Endothelial cell (in vitro differentiated cells): Measurements from ENCODE around the gene MYRF. TPM values are rescaled to one million over a fixed set of nuclear protein-coding genes. Genes with fewer than 3 reads are reported as not detected.

Source experiments
- DNase-seq: peaks from one replicate; pipeline ENCODE4 v3.0.0; 2021; ENCODE audit warnings: low spot score
- H3K27ac Mint-ChIP-seq: one replicate; pipeline ENCODE4 v1.8.0; 2021; ENCODE audit warnings: mixed read lengths, inconsistent platforms; ENCODE audit not compliant: unreplicated experiment
- H3K27me3 Mint-ChIP-seq: one replicate; pipeline ENCODE4 v1.8.0; 2021; ENCODE audit warnings: mild to moderate bottlenecking, moderate library complexity, mixed read lengths, inconsistent platforms; ENCODE audit not compliant: unreplicated experiment
- H3K36me3 Mint-ChIP-seq: one replicate; pipeline ENCODE4 v1.8.0; 2021; ENCODE audit warnings: mild to moderate bottlenecking, low read depth, mixed read lengths, inconsistent platforms; ENCODE audit not compliant: unreplicated experiment
- H3K4me1 Mint-ChIP-seq: one replicate; pipeline ENCODE4 v1.8.0; 2021; ENCODE audit warnings: mild to moderate bottlenecking, mixed read lengths, inconsistent platforms; ENCODE audit not compliant: unreplicated experiment
- H3K4me3 Mint-ChIP-seq: one replicate; pipeline ENCODE4 v1.8.0; 2021; ENCODE audit warnings: mild to moderate bottlenecking, mixed read lengths, inconsistent platforms; ENCODE audit not compliant: unreplicated experiment
- H3K9me3 Mint-ChIP-seq: one replicate; pipeline ENCODE4 v1.8.0; 2021; ENCODE audit warnings: mixed read lengths, inconsistent platforms; ENCODE audit not compliant: unreplicated experiment
- total RNA-seq: library from RNA; stranded (reverse); fragmentation: NEBNext Ultra II Directional; extraction: Animal tissue kit (Norgen Biotek cat#: 25700); gene quantifications from one replicate; pipeline ENCODE4 v1.2.1, GENCODE V29; 2021; ENCODE audit not compliant: unreplicated experiment
- TF ChIP-seq, protein P1 (sequence below): fragments of 200-600 bp; sonication (generic); IDR thresholded peaks from one replicate; pipeline ENCODE4 v1.5.0; 2021; ENCODE audit warnings: antibody characterized with exemption; ENCODE audit not compliant: unreplicated experiment

Gene MYRF
- total RNA-seq, 1 donor from 2014 or later = 1.5 TPM

DNA sequence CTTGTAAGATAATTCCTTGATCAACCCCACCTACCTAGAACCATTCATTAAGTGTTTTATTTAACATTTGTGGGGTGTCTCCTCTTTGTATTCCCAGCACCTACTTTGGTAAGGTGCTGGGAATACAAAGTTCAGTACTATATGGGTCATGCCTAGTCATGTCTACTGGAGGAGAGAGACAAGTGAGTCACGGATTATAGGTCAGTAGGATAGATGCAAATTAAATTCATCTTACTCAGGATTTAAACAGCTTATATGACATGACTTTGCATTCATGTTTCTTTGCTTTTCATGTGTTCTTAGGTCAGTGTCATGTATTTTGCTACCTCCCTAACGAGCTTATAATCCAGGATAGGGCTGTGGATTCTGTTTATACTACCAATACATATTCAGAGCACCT is 67.7 kb downstream of the MYRF start:
- Mint-ChIP-seq H3K27ac (no peak overlapping the region), H3K36me3 (no peaks in the 10 kb centered on the region), H3K9me3 (no peaks in the 10 kb centered on the region), H3K4me1 (peaks cover 13% of the 10 kb centered on the region), H3K4me3 (no peak overlapping the region), H3K27me3 (peaks cover 13% of the 10 kb centered on the region)
- TF ChIP-seq, protein P1, sequence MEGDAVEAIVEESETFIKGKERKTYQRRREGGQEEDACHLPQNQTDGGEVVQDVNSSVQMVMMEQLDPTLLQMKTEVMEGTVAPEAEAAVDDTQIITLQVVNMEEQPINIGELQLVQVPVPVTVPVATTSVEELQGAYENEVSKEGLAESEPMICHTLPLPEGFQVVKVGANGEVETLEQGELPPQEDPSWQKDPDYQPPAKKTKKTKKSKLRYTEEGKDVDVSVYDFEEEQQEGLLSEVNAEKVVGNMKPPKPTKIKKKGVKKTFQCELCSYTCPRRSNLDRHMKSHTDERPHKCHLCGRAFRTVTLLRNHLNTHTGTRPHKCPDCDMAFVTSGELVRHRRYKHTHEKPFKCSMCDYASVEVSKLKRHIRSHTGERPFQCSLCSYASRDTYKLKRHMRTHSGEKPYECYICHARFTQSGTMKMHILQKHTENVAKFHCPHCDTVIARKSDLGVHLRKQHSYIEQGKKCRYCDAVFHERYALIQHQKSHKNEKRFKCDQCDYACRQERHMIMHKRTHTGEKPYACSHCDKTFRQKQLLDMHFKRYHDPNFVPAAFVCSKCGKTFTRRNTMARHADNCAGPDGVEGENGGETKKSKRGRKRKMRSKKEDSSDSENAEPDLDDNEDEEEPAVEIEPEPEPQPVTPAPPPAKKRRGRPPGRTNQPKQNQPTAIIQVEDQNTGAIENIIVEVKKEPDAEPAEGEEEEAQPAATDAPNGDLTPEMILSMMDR = no peak
- DNase-seq = no peak

DNA sequence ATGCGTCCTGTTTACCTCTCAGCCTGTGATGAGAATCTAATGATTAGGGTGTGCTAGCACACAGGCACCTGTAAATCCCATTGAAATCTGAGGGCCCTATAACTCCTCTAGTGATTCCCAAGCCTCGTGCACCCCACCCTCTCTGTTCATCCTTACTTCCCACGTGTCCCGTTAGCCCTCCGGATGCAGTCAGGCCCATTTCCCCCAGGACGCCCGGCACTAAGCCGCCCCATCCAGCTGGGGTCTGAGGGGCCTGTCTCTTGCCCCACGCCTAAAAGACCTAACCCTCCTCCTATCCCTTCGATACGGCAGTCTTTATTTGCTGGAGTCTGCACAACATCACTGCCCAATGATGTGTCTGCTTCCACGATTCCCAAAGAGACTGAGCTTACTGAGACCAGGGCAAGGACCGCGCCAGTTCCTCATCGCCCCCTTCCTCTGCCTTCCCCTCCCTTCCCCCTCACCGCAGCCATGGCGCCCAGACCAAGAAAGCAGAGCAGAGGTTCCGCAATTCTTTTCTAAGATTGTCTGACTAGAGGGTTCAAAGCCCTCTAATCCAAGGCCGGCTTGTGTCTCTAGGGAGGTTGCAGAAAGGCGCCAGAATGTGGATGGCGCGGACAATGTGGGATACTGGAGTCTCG is 74.6 kb downstream of the MYRF start:
- Mint-ChIP-seq H3K9me3 (no peaks in the 10 kb centered on the region), H3K27ac (peak overlapping the region; percentile 89), H3K36me3 (peaks cover 7% of the 10 kb centered on the region), H3K4me1 (peaks cover 39% of the 10 kb centered on the region), H3K4me3 (peak overlapping the region; percentile 86), H3K27me3 (peaks cover 9% of the 10 kb centered on the region)
- DNase-seq = no peak
- TF ChIP-seq, protein P1 = no peak

DNA sequence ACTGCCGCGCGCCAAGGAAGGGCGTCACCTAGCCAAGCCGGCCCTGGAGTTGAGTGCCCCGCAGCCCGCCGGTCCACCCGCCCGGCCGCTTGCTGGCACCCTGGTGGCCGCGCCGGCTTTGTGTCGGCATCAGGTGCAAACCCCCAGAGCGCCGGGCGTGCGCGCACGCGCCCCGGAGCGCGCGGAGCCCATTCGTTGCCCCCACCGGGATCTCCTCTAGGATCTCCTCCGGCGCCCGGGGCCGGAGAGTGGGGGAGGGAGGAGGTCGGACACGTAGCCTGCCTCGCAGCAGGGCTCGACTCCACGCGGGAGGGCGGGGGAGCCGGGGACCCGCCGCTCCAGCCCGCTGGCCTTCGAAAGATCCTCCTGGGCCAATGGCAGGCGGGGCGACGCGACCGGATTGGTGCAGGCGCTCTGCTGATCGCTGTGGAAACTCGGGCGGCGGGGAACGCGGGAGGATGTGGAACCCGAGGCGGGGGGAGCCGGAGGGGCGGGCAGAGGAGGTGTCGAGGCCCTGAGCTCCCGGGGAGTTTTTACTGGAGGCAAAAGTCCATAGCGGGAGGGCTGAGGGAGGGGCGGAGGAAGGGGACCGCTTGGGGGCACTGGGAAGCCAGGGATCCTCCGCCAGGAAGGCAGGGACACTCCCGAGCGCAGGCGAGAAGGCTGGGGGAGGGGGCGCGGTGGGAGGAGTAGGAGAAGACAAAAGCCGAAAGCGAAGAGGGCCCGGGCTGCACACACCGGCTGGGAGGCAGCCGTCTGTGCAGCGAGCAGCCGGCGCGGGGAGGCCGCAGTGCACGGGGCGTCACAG is 75.3 kb downstream of the MYRF start, which contains the start of gene FADS2:
Gene FADS2 (plus strand): TSS at position 730 of the 808 bp plus-strand sequence. CDS start 91 bp downstream, outside the sequence.
- Mint-ChIP-seq H3K4me1 (peaks cover 44% of the 10 kb centered on the region), H3K36me3 (peaks cover 11% of the 10 kb centered on the region)

DNA sequence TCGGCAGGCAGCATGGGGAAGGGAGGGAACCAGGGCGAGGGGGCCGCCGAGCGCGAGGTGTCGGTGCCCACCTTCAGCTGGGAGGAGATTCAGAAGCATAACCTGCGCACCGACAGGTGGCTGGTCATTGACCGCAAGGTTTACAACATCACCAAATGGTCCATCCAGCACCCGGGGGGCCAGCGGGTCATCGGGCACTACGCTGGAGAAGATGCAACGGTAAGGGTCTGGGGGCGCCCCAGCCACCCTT is 75.9 kb downstream of the MYRF start:
- TF ChIP-seq, protein P1 = no peak
- DNase-seq = no peak
- Mint-ChIP-seq H3K27me3 (peaks cover 15% of the 10 kb centered on the region), H3K27ac (peak overlapping the region; percentile 42), H3K36me3 (peaks cover 16% of the 10 kb centered on the region), H3K4me3 (peak overlapping the region; percentile 98), H3K4me1 (peaks cover 49% of the 10 kb centered on the region), H3K9me3 (no peaks in the 10 kb centered on the region)

More for the DNA sequence above, 75.3 kb downstream of the MYRF start, which contains the start of gene FADS2:
- Mint-ChIP-seq H3K4me3 (peak within 1 kb of the TSS; percentile 98), H3K27me3 (peaks cover 10% of the 10 kb centered on the region), H3K9me3 (no peaks in the 10 kb centered on the region), H3K27ac (peak within 1 kb of the TSS; percentile 89)
- peak; percentile 93 for DNase-seq
- TF ChIP-seq, protein P1 = peak; percentile 8
